HG03571 (cell line): ENCODE measurements around the gene SLC22A3.
"Not testable (repeated sequence)": the region's sequence is repeated elsewhere in the genome, so short reads cannot be mapped to it uniquely, and the experiment has no call there.

ENCODE experiments used
- ATAC-seq: cut with Tn5 transposase; IDR thresholded peaks from one replicate; pipeline ENCODE4 v1.9.1; 2021; ENCODE audit not compliant: unreplicated experiment

The SLC22A3 gene

DNA sequence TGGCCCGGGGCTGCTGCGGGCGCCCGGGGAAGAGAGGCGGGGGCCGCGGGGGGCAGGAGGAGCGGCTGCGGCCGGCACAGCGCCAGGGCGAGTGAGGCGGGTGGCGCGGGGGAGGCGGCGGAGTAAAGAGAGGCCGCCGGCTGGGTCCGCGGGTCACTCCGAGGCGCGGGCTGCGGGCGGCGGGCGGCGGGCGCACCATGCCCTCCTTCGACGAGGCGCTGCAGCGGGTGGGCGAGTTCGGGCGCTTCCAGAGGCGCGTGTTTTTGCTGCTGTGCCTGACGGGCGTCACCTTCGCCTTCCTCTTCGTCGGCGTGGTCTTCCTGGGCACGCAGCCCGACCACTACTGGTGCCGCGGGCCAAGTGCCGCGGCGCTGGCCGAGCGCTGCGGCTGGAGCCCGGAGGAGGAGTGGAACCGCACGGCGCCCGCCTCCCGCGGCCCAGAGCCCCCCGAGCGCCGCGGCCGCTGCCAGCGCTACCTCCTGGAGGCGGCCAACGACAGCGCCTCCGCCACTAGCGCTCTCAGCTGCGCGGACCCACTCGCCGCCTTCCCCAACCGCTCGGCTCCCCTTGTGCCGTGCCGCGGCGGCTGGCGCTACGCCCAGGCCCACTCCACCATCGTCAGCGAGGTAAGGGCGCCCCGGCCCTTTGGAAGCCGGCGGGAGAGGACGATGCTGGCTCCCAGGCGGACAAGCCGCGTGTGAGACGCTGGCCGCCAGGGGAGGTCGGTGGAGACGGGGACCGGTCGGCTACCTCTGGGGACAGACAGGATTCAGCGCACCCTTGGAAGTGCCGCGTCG is at the start of gene SLC22A3:
Gene SLC22A3, plus strand, starts transcription at position 156 of the 797 bp plus-strand sequence. Its CDS starts 42 bp downstream, at position 198.
- ATAC-seq: no peak

DNA sequence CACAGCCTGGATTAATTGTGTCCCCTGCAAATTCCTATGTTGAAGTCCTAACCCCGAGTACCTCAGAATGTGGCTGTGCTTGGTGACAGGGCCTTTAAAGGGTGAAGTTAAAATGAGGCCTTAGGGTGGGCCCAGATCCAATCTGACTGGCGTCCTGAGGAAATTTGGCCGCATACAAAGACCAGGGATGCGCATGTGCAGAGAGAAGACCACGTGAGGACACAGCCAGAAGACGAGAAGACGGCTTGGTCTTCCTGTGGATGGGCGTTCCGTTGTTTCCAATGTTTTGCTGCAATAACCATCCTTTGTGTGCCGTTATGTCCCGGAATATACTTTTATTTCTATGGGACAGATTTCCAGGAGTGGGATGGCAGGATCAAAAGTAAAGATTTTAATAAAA is 48.6 kb upstream of the SLC22A3 start:
- no peak for ATAC-seq

- no peak for ATAC-seq
Measured at GRCh38 chr6:160300076-160300695, 48.0 kb upstream of the SLC22A3 start.

DNA sequence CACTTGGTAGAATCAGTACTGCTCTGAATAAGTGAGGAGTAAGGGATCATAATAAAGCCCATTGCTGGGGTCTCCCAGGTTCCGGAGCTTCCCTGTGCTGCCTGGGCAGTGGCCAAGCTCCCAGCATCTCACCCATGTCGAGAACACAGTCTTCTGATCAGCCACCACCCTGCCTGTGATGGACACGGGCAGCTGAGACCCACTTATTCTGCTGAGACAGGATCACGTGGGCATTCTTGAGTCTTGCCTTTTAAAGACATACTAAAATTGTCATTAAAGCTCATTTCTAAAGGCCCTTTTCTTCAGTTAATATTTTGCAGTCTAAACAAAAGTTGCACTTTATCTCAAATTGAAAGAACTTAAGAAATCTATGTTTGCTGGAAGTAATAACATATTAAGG is 46.8 kb upstream of the SLC22A3 start:
- ATAC-seq: no peak

- not testable (repeated sequence) for ATAC-seq
Measured at GRCh38 chr6:160302431-160303082, 45.6 kb upstream of the SLC22A3 start.

DNA sequence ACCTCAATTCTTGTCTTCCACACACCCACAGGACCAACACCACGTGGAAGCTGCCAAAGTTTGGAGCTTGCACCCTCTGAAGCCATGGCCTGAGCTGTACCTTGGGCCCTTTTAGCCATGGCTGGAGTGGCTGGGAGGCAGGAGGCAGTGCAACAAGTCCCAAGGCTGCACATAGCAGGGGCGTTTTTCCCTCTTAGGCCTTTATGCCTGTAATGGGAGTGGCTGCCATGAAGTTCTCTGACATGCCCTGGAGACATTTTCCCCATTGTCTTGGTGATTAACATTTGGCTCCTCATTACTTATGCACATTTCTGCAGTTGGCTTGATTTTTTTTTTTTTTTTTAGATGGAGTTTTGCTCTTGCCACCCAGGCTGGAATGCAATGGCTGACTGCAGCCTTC is 44.4 kb upstream of the SLC22A3 start:
- no peak for ATAC-seq

DNA sequence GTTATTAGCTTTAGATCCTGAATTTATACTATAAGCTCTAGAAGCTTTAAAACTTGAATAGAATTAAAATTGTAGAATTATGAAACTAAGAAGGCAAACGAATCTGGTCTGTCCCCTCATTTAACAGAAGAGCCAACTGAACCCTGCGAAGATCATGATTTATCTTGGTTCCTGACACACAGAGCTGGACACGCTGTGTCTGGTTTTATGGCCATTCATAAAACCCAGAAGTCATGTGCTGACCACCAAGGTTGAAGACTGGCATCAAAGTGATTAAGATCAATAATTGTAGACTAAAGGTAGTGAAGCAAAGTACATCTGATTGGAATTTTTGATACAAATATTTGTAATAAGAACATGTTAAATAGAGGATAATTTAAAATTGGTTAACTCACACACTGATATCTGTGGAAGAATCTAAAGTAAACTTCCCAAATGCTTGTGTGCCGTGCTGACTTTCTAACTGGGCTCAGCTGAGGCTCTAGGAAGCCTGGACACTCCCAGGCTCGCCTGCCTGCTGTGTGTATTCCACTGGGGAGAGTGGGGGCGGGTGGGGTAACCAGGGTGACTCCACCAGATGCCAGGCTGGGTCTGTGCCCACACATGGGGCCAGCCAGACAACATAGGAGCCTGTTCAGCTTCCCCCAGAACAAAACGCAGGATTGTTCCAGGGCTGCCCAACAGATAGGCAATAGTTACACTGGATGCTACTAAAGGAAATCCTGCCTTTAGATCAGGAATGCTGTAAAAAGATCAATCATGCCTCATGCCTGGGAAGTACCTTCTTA is 42.1 kb upstream of the SLC22A3 start:
- no peak for ATAC-seq

DNA sequence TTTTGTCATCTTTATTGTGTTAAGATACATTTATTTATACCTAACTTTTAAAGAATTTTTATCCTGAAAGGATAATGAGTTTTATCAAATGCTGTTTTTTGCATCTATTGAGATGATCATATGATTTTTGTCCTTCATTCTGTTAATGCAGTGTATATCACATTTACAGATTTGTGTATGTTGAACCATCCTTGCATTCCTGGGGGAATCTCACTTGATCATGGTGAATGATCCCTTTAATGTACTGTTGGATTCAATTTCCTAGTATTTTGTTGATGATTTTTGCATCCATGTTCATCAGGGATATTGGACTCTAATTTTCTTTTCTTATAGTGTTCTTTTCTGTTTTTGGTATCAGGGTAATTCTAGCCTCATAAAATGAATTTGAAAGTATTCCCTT is 38.5 kb upstream of the SLC22A3 start:
- no peak for ATAC-seq

GRCh38 chr6:160312900-160313299 is 35.3 kb upstream of the SLC22A3 start:
- no peak for ATAC-seq

GRCh38 chr6:160315310-160315709 is 32.9 kb upstream of the SLC22A3 start:
- ATAC-seq: no peak

DNA sequence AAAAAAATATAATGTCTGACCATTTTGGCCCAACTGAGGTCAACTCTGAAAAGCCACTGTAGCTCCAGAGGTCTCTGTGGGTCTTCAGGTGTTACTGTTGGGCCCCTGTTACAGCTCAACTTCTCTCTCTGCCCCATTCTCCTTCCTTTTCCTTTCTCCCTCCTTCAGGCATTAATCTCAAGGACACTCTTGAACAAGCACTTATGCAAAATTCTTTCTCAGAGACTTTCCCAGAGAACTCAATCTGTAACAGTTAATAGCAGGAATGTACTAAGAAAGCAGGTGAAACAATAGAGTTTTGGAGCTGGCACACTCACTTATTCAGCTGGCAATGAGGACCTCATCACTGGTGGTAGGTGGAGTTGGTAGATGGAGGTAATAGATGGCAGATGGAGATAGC is 31.9 kb upstream of the SLC22A3 start:
- no peak for ATAC-seq

- ATAC-seq: no peak
Measured at GRCh38 chr6:160319246-160319645, 28.9 kb upstream of the SLC22A3 start.

GRCh38 chr6:160321729-160322505 is 26.3 kb upstream of the SLC22A3 start:
- no peak for ATAC-seq

- no peak for ATAC-seq
Measured at GRCh38 chr6:160327981-160328380, 20.2 kb upstream of the SLC22A3 start.

GRCh38 chr6:160328447-160328846 is 19.7 kb upstream of the SLC22A3 start:
- no peak for ATAC-seq

- ATAC-seq: no peak
Measured at GRCh38 chr6:160329188-160329587, 19.0 kb upstream of the SLC22A3 start.

- no peak for ATAC-seq
Measured at GRCh38 chr6:160330619-160331018, 17.6 kb upstream of the SLC22A3 start.

DNA sequence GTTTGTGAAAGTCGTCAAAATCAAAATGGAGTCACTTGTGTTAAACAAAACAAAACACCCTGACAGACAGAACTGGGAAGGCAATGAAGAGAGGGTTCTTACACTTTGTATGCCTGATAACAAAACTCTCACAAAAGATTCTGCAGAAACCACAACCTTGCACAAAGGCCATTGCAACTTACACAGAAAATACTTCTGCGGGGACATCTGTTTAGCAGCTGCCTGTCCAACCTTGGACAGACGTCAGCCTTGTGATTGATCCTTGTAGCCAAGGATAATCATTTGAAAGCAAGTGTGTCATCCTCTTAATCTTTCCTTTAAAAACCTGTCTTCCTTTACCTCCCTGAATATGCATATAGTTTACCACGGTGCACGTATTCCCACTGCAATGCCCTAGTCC is 17.0 kb upstream of the SLC22A3 start:
- ATAC-seq: no peak

DNA sequence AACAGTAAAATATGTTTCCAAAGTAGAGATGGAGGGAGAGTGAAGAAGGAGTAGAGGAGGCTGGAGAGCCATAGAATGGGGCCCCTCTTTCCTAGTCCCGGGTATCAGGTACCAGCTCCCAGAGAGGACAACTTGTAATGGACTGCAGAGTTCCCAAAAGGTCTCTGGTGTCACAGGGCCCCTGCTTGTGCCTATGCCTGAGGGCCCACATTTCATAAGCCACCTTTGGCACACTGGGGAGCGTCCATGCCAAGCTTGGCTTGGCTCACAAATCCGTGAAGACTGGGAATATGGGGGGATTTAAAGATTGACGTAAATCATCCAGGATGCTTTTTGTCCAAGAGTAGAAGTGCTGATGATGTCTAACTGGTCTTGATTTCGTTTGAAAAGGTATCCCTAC is 16.4 kb upstream of the SLC22A3 start:
- ATAC-seq: no peak

- no peak for ATAC-seq
Measured at GRCh38 chr6:160333101-160333500, 15.1 kb upstream of the SLC22A3 start.

DNA sequence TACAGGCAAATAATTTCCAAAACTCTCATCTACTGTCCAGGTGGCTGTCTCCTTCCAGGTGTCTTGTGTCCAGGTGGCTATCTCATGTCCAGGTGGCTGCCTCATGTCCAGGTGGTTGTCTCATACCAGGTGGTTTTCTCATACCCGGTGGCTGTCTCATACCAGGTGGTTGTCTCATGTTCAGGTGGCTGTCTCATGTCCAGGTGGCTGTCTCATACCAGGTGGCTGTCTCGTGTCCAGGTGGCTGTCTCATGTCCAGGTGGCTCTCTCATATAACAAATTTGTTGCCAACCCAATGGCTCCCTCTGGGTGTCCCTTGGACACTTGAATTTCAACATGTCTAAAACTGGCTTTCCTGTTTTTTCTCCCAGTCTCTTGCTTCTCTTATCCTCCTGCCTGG is 14.3 kb upstream of the SLC22A3 start:
- no peak for ATAC-seq
